ENCODE measurements around the gene ANKMY1.

Gene ANKMY1

GRCh38 chr2:240467149-240467642 lies 90.6 kb downstream of the ANKMY1 start:
- DNase-seq: no peak

DNA sequence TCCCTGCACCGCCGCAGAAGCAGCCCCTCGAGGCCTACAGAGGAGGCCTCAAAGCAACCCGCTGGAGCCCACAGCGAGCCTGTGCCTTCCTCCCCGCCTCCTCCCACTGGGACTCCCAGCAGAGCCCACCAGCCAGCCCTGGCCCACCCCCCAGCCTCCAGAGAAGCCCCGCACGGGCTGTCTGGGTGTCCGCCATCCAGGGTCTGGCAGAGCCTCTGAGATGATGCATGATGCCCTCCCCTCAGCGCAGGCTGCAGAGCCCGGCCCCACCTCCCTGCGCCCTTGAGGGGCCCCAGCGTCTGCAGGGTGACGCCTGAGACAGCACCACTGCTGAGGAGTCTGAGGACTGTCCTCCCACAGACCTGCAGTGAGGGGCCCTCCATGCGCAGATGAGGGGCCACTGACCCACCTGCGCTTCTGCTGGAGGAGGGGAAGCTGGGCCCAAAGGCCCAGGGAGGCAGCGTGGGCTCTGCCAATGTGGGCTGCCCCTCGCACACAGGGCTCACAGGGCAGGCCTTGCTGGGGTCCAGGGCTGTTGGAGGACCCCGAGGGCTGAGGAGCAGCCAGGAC lies 91.1 kb downstream of the ANKMY1 start:
- no peak for DNase-seq

- DNase-seq: no peak
Observed at GRCh38 chr2:240465765-240466578, 91.8 kb downstream of the ANKMY1 start.

- no peak for DNase-seq
Observed at GRCh38 chr2:240465268-240465764, 92.5 kb downstream of the ANKMY1 start.

- DNase-seq: no peak
Observed at GRCh38 chr2:240464514-240465241, 93.1 kb downstream of the ANKMY1 start.

- DNase-seq: no peak
Observed at GRCh38 chr2:240463866-240464481, 93.8 kb downstream of the ANKMY1 start.

DNA sequence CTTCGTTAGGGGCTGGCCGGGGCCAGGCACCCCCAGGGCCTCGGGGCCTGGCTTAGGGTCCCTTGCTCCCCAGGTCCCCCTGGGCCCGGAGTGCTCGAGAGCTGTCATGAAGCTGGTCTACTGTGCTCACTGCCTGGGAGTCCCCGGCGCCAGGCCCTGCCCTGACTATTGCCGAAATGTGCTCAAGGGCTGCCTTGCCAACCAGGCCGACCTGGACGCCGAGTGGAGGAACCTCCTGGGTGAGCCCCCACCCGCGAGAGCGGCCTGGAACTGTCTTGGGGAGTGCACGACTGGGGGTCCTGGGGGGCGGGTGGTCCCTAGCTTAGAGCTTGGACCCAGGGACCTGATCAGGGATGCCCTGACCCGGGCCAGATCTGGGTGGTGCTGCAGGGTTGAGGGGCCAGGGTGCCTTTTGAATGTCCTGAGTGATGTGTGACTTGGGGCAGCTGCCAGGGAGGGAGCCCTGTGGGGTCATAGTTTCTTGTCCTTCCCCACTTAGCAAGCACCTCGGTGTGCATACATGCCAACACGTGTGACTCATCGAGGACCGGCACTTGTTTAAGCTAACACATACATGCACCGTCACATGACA lies 94.4 kb downstream of the ANKMY1 start:
- DNase-seq: no peak

DNA sequence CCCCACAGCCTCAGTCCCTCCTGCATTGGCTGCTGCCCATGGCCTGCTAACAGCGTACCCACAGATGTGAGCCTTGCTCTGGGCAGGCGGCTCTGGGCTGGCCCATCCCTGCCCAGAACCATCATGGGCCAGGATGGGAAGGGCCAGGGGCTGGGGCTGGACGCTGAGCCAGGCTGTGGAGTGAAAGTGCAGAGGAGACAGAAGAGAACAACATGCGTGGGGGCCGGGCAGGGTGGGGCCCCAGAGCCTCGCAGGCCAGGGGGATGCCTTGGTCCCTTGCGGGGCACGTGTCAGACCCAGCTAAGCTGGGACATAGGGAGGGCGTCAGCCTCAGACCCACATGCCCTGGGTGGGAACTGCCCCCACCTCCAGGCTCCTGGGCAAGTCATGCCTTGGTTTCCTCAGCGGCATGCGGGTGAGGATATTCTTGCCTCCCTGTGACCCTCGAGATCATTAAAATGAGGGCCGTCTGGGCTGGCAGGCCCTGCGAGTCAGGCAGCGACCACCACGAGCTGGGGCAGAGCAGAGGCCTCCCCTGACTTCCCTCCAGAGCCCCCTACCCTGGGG lies 95.0 kb downstream of the ANKMY1 start:
- DNase-seq: no peak

DNA sequence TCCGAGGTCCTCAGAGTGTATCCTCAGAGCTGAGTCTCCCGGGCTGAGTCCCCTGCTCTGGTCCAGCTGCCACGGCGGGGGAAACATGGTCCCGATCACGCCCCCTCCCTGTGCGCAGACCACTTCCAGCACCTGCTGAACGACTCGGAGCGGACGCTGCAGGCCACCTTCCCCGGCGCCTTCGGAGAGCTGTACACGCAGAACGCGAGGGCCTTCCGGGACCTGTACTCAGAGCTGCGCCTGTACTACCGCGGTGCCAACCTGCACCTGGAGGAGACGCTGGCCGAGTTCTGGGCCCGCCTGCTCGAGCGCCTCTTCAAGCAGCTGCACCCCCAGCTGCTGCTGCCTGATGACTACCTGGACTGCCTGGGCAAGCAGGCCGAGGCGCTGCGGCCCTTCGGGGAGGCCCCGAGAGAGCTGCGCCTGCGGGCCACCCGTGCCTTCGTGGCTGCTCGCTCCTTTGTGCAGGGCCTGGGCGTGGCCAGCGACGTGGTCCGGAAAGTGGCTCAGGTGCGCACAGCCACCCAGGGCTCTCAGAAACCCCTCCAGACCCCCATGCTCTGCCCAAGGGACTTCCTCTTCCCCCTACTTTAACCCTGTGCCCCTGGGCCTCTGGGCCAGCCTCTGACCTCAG lies 95.6 kb downstream of the ANKMY1 start:
- DNase-seq: no peak

GRCh38 chr2:240461471-240462072 lies 96.2 kb downstream of the ANKMY1 start:
- DNase-seq: no peak

GRCh38 chr2:240460781-240461431 lies 96.9 kb downstream of the ANKMY1 start:
- DNase-seq: no peak

- no peak for DNase-seq
Observed at GRCh38 chr2:240460253-240460711, 97.5 kb downstream of the ANKMY1 start.

DNA sequence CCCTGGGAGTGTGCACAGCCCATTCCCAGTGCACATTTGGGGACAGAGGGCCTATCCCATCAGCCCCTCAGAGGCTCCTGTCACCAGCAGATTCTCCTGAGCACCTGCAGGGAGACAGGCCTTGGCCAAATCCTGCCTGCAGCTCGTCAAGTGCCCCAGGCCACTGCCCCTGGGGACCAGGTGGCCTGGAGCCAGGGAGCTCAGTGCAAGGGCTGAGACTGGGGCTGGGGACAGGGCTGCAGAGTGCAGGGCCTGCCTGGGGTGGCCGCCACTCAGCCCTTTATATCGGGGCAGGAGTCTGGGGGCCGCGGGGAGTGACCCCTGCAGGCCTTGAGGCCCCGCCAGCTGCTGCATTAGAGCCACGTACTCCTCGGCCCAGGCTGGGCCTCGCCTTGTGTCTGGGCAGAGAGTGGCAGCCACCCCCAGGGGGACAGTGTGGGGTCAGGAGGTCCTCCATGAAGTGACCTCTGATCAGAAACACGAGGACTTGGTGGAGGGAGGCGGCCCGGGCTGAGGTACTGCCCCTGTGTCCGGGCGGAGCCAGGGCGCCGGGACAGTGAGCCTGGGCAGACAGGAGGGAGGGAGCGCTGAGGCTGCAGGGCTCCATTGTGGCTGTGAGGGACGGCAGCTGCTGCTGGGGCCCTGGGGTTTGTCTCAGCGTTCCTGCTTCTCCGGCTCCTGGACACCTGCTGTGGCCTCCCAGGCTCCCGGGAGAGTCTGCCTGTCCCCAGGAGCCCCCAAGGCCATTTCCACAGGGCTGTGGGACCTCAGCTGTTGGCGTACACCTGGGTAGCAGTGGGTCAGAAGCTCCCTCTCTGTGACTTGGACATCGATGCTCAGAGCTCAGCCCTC lies 98.2 kb downstream of the ANKMY1 start:
- DNase-seq: no peak

- DNase-seq: no peak
Observed at GRCh38 chr2:240458900-240459391, 98.8 kb downstream of the ANKMY1 start.

DNA sequence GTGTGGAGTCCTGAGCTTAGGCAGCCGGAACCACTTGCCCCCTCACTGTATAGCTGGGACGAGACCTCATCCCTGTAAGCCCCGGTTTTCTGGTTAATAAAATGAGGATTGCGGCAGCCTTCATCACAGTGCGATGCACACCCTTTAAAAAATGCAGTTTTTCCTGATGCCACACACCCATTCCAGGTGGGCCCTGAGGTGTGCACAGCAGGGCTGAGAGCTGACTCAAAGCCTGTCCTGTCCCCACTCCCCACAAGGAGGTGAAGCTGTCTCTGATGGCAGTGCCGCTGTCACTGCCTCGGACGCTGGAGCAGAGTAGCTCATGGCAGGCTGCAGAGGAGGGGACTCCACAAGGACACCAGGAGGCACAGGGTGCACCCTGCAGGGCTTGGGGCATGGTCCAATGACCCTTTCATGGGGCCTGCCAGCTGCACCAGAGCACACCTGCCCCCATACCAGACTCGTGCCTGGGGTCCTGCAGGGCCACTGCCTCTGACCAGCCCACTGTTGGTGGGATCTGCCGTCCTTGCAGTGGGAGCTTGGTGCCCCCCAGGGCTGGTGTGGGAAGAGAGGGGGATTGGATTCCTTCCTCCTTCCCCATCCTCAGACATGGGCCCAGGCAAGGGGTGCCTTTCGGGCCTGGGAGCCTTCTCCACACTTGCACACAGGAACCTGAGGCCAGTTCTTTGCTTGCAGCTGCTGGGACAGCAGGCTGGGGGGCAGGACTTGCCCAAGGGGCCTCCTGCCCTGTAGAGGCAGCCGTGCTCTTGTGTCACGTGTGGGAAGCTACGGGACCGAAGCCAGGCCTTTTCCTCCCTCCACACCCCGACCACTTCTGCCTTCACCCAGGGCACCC lies 99.5 kb downstream of the ANKMY1 start:
- DNase-seq: no peak

- no peak for DNase-seq
Observed at GRCh38 chr2:240457223-240458043, 100.4 kb downstream of the ANKMY1 start.

DNA sequence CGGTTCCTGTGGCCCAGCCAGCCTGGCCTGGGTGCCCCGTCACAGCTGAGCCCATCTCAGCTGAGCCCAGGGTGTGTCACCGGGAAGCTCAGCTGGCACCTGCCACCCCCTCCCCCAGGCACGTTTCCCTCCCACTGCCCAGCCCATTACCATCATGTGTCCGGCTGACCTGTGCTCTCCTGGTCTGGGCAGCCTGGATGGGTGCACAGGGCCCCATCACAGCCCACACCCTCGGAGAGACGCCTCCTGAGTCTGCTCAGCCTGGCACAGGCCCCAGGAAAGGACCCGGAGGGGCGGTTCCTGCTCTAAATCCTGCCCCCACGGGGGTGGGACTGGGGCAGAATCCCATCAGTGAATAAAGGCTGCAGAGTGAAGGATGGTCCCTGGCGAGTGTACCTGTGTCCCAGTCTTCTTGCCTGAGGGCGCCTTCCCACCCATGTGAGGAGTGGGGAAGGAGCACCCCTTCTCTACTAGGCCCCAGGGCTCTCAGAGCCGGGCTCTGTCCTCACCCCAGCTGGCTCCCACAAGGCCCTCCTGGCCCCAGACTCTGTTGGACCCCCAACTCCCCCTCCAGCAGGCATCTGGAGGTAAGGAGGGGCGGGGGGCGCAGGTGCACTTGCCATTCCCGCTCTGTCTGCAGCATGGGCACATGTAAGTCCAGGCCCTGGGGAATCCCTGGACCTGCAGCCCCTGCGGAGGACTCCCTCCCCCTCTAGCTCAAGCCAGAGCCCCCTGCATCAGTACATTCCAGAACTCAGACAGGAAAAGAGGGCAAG lies 101.2 kb downstream of the ANKMY1 start:
- DNase-seq: no peak
